Progenitor cell of endocrine pancreas (in vitro differentiated cells): ENCODE data around the gene SPEM2. TPM values are rescaled to one million over a fixed set of nuclear protein-coding genes. Genes with fewer than 3 reads are reported as not detected.

Source experiments
- DNase-seq: peaks from one replicate; pipeline ENCODE4 v3.0.0; 2021; ENCODE audit warnings: low spot score; ENCODE audit not compliant: unreplicated experiment
- H3K27ac Mint-ChIP-seq: 2 replicates; pipeline ENCODE4 v1.8.0; 2021; ENCODE audit warnings: mild to moderate bottlenecking, moderate library complexity, mixed read lengths
- H3K27me3 Mint-ChIP-seq: 2 replicates; pipeline ENCODE4 v1.8.0; 2021; ENCODE audit warnings: mixed read lengths
- H3K36me3 Mint-ChIP-seq: 2 replicates; pipeline ENCODE4 v1.8.0; 2022; ENCODE audit warnings: mixed read lengths; ENCODE audit not compliant: insufficient read depth
- H3K4me1 Mint-ChIP-seq: 2 replicates; pipeline ENCODE4 v1.8.0; 2021; ENCODE audit warnings: low read depth, mixed read lengths
- H3K4me3 Mint-ChIP-seq: 2 replicates; pipeline ENCODE4 v1.8.0; 2021; ENCODE audit warnings: low read depth, mild to moderate bottlenecking, moderate library complexity, mixed read lengths
- H3K9me3 Mint-ChIP-seq: 2 replicates; pipeline ENCODE4 v1.8.0; 2021; ENCODE audit warnings: low read depth, mixed read lengths
- total RNA-seq: library from RNA; stranded (reverse); gene quantifications from 2 replicates; pipeline ENCODE4 v1.2.1, GENCODE V29; 2021
- TF ChIP-seq, protein P1 (sequence below): fragments of 200-600 bp; sonication (generic); IDR thresholded peaks from one replicate; pipeline ENCODE4 v1.5.0; 2021; ENCODE audit warnings: antibody characterized with exemption, mild to moderate bottlenecking; ENCODE audit not compliant: unreplicated experiment

SPEM2 gene
- total RNA-seq, 1 donor from 2014 or later = not detected

DNA sequence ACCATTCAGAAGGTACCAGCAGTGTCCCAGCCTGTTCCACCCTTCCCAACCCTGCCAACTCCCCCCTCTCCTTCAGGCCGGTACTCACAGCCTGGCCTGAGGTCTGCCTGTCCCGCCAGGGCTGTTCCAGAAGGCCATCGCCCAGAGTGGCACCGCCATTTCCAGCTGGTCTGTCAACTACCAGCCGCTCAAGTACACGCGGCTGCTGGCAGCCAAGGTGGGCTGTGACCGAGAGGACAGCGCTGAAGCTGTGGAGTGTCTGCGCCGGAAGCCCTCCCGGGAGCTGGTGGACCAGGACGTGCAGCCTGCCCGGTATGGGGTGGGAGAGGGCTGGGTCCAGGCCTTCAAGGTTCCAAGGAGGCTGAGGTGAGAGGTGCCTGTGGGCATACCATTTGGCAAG, 10.6 kb upstream of the SPEM2 start:
- Mint-ChIP-seq H3K27ac (no peak overlapping the region), H3K4me1 (peaks cover 6% of the 10 kb centered on the region), H3K27me3 (peaks cover 2% of the 10 kb centered on the region), H3K4me3 (no peak overlapping the region), H3K9me3 (no peaks in the 10 kb centered on the region), H3K36me3 (peaks cover 6% of the 10 kb centered on the region)
- no peak for DNase-seq
- TF ChIP-seq, protein P1, sequence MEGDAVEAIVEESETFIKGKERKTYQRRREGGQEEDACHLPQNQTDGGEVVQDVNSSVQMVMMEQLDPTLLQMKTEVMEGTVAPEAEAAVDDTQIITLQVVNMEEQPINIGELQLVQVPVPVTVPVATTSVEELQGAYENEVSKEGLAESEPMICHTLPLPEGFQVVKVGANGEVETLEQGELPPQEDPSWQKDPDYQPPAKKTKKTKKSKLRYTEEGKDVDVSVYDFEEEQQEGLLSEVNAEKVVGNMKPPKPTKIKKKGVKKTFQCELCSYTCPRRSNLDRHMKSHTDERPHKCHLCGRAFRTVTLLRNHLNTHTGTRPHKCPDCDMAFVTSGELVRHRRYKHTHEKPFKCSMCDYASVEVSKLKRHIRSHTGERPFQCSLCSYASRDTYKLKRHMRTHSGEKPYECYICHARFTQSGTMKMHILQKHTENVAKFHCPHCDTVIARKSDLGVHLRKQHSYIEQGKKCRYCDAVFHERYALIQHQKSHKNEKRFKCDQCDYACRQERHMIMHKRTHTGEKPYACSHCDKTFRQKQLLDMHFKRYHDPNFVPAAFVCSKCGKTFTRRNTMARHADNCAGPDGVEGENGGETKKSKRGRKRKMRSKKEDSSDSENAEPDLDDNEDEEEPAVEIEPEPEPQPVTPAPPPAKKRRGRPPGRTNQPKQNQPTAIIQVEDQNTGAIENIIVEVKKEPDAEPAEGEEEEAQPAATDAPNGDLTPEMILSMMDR = no peak

DNA sequence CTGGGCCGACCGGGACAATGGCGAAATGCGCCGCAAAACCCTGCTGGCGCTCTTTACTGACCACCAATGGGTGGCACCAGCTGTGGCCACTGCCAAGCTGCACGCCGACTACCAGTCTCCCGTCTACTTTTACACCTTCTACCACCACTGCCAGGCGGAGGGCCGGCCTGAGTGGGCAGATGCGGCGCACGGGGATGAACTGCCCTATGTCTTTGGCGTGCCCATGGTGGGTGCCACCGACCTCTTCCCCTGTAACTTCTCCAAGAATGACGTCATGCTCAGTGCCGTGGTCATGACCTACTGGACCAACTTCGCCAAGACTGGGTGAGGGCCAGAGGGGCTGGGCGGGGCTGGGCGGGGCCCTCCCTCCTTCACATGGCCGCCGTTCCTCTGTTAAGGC, 9.6 kb upstream of the SPEM2 start:
- Mint-ChIP-seq H3K27ac (no peak overlapping the region), H3K4me1 (peaks cover 9% of the 10 kb centered on the region), H3K4me3 (no peak overlapping the region), H3K36me3 (peaks cover 1% of the 10 kb centered on the region), H3K9me3 (no peaks in the 10 kb centered on the region), H3K27me3 (no peaks in the 10 kb centered on the region)
- TF ChIP-seq, protein P1 = no peak
- DNase-seq = no peak

DNA sequence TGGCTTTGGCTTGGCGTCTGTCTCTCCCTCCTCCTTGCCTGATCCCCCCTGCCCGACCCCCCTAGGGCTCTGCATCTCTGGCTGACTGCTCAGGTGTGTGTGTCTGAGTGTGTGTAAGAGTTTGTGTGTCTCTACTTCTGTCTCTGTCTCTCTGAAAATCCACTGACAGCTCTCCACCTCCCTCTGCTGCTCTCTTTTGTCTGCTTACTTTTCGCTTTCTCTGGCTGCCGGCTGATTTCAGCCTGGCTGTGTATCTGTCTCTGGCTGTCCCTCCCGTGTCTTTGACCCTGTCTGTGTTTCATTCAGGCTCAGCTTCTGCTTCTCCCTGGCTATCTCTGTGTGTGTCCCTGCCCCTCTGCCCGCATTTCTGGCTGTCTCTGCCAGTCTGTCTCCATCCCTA, 9.1 kb upstream of the SPEM2 start:
- H3K4me1 Mint-ChIP-seq = peaks cover 9% of the 10 kb centered on the region
- no peak for DNase-seq
- TF ChIP-seq, protein P1 = no peak
- peaks cover 1% of the 10 kb centered on the region for H3K36me3 Mint-ChIP-seq
- H3K27ac Mint-ChIP-seq = no peak overlapping the region
- H3K27me3 Mint-ChIP-seq = no peaks in the 10 kb centered on the region
- no peak overlapping the region for H3K4me3 Mint-ChIP-seq
- H3K9me3 Mint-ChIP-seq = no peaks in the 10 kb centered on the region

DNA sequence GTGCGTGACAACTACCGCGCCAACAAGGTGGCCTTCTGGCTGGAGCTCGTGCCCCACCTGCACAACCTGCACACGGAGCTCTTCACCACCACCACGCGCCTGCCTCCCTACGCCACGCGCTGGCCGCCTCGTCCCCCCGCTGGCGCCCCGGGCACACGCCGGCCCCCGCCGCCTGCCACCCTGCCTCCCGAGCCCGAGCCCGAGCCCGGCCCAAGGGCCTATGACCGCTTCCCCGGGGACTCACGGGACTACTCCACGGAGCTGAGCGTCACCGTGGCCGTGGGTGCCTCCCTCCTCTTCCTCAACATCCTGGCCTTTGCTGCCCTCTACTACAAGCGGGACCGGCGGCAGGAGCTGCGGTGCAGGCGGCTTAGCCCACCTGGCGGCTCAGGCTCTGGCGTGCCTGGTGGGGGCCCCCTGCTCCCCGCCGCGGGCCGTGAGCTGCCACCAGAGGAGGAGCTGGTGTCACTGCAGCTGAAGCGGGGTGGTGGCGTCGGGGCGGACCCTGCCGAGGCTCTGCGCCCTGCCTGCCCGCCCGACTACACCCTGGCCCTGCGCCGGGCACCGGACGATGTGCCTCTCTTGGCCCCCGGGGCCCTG, 8.3 kb upstream of the SPEM2 start:
- H3K27me3 Mint-ChIP-seq = no peaks in the 10 kb centered on the region

DNA sequence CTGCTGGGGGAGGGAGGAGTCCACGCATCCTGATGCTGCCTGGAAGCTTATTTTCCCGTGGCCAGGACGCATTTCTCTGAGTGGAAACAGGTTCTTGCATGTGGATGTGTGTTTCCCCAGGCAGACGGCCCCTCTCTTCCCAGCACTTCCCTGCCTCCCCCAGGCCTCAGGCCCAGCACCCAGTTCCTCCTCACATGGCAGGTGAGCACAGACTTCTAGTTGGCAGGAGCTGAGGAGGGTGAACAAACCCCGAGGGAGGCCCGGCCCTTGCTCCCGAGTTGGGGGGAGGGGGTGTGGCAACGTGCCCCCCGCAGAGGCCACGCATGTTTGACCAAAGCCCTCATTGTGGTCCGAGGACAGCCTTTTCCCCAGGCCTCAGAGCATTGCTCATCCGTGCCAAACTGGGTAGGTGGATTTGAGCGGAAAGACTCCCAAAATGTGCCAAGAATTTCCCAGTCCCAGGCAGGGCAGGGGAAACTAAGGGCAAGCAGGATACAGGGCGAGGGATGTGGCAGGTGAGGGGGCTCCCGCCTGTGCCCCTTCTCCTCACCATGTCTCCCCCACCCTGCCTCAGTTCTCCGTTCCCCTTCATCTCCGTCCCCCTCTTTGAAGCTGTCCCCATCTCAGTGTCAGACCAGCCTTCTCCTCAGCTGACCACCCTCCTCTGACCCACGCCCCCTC, 6.8 kb upstream of the SPEM2 start:
- Mint-ChIP-seq H3K4me3 (no peak overlapping the region), H3K36me3 (no peaks in the 10 kb centered on the region), H3K27ac (no peak overlapping the region), H3K27me3 (no peaks in the 10 kb centered on the region), H3K9me3 (no peaks in the 10 kb centered on the region), H3K4me1 (peaks cover 7% of the 10 kb centered on the region)
- DNase-seq = no peak
- TF ChIP-seq, protein P1 = no peak

More for the DNA sequence above, 8.3 kb upstream of the SPEM2 start:
- H3K4me3 Mint-ChIP-seq = no peak overlapping the region
- peaks cover 9% of the 10 kb centered on the region for H3K4me1 Mint-ChIP-seq
- peaks cover under 1% of the 10 kb centered on the region for H3K36me3 Mint-ChIP-seq
- TF ChIP-seq, protein P1 = no peak
- no peaks in the 10 kb centered on the region for H3K9me3 Mint-ChIP-seq
- H3K27ac Mint-ChIP-seq = no peak overlapping the region
- no peak for DNase-seq
